ENCODE measurements around the gene CHN2. TPM values are rescaled to one million over a fixed set of nuclear protein-coding genes. Genes with fewer than 3 reads are reported as not detected.

Gene CHN2
- total RNA-seq, 1 experiment from 2014 or later, result 5.1 TPM

DNA sequence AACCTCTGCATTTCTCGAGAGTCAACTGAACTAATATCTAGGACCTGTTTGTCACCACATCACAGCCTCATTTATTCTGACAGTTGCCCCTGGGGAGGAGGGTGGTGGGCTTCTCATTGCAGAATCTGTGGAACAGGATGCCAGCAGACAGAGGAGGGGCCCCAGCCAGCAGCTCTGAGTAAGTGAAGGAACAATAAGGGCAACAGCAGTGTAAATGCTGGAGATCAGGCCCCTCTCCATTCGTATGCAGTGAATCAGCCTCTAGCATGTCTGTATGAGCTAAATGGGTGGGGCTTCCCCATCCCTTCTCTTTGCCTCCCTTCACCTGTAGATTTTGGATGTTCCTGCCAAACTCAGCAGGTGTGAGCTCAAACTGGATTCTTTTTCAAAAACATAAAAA, 40.5 kb upstream of the CHN2 start:
- BruUV-seq (replicated peaks), result no TSS peak
- no peak for DNase-seq (ENCODE audit: unreplicated experiment)
- intact Hi-C loops (cut with micrococcal nuclease), result no loop called here
- TF ChIP-seq, protein P1, sequence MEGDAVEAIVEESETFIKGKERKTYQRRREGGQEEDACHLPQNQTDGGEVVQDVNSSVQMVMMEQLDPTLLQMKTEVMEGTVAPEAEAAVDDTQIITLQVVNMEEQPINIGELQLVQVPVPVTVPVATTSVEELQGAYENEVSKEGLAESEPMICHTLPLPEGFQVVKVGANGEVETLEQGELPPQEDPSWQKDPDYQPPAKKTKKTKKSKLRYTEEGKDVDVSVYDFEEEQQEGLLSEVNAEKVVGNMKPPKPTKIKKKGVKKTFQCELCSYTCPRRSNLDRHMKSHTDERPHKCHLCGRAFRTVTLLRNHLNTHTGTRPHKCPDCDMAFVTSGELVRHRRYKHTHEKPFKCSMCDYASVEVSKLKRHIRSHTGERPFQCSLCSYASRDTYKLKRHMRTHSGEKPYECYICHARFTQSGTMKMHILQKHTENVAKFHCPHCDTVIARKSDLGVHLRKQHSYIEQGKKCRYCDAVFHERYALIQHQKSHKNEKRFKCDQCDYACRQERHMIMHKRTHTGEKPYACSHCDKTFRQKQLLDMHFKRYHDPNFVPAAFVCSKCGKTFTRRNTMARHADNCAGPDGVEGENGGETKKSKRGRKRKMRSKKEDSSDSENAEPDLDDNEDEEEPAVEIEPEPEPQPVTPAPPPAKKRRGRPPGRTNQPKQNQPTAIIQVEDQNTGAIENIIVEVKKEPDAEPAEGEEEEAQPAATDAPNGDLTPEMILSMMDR (IDR thresholded peaks at IDR 0.05; ENCODE audit: unreplicated experiment), result no peak
- ChIA-PET CTCF (interaction anchor here (0.6 kb wide), 2 partner anchors 123 to 1088 kb away, joined by 3 read pairs; no protein-coding TSS in a partner anchor), POLR2A (interaction anchor here (0.6 to 1.8 kb wide), 2 partner anchors 13 to 23 kb away, joined by 4 to 5 read pairs; no protein-coding TSS in a partner anchor)
- Mint-ChIP-seq H3K27me3 (ENCODE audit: insufficient read depth, unreplicated experiment) (no peaks in the 10 kb centered on the region), H3K27ac (ENCODE audit: low read depth, unreplicated experiment) (no peak overlapping the region), H3K4me3 (ENCODE audit: unreplicated experiment) (no peak overlapping the region), H3K4me1 (ENCODE audit: insufficient read depth, unreplicated experiment) (no peaks in the 10 kb centered on the region), H3K9me3 (ENCODE audit: unreplicated experiment) (no peaks in the 10 kb centered on the region), H3K36me3 (ENCODE audit: insufficient read depth, unreplicated experiment) (peaks cover 5% of the 10 kb centered on the region)

DNA sequence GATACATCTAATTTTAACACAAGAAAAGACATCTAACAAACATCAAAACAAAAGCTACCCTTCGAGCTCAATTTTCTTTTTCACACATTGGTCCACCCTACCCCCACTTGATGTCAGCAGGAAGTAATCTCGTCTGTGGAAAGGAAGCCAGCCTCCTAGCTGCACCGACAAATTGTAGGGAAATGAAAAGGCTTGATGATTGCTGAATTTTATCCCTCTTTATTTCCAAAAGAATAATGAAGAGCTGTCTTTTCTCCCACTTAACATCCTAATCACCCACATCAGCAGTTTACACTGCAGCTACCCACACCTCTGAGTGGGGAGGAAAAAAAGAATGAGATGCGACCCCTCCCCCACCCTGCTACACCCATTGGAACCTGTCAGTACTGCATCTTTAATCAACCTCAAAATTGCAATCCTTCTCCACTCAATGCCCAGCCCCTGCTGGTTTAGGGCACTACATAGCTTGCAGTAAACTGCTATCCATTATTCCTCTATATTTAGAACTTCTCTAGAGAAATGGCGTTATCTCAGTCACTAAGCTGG, 37.6 kb upstream of the CHN2 start:
- H3K36me3 Mint-ChIP-seq (ENCODE audit: insufficient read depth, unreplicated experiment), result peaks cover 5% of the 10 kb centered on the region
- intact Hi-C loops (cut with micrococcal nuclease), result no loop called here
- no peaks in the 10 kb centered on the region for H3K4me1 Mint-ChIP-seq (ENCODE audit: insufficient read depth, unreplicated experiment)
- no peaks in the 10 kb centered on the region for H3K27me3 Mint-ChIP-seq (ENCODE audit: insufficient read depth, unreplicated experiment)
- no peak for DNase-seq (ENCODE audit: unreplicated experiment)
- no peak overlapping the region for H3K4me3 Mint-ChIP-seq (ENCODE audit: unreplicated experiment)
- TF ChIP-seq, protein P1 (IDR thresholded peaks at IDR 0.05; ENCODE audit: unreplicated experiment), result no peak
- ChIA-PET CTCF (interaction anchor here (0.6 to 2.6 kb wide), 5 partner anchors 11 to 230 kb away, joined by 3 to 11 read pairs (median 3); partner anchors contain the start of gene CPVL), POLR2A (interaction anchor here (0.5 to 0.8 kb wide), 3 partner anchors 9 to 39 kb away, joined by 3 to 4 read pairs (median 3); no protein-coding TSS in a partner anchor)
- BruUV-seq (replicated peaks), result no TSS peak
- H3K9me3 Mint-ChIP-seq (ENCODE audit: unreplicated experiment), result no peaks in the 10 kb centered on the region
- H3K27ac Mint-ChIP-seq (ENCODE audit: low read depth, unreplicated experiment), result no peak overlapping the region

DNA sequence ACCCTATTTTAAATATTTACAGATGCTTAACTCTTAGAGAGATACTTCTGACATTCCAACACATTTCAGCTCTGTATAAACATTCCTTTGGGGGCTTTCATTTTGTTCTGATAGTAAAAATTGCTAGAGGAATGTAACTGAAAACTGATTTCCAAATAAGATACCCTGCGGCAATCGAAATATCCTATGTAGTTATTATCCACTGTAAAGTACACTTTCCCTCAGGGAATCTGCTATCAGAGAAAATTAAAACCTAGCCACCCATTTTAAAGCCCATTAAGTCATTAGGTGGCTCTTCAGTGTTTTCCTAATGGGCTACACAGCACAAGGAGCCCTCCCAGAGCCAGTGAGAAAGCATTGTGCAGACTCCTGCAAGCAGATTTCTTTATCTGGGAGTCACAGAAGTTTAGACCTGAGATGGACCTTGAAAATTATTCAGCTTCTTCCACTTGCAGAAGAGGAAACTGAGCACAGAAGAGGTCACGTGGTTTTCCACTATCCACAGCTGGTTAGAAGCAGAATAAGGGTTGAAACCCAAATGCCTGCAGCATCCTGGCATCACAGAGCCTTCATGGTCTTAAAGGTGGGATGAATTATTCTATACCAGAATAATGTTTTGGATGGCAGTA, 35.7 kb upstream of the CHN2 start:
- ChIA-PET POLR2A (no interaction called here), CTCF (interaction anchor here (2.6 kb wide), 1 partner anchor 30 kb away, joined by 11 read pairs; no protein-coding TSS in a partner anchor)
- Mint-ChIP-seq H3K27me3 (ENCODE audit: insufficient read depth, unreplicated experiment) (no peaks in the 10 kb centered on the region), H3K27ac (ENCODE audit: low read depth, unreplicated experiment) (no peak overlapping the region), H3K4me1 (ENCODE audit: insufficient read depth, unreplicated experiment) (no peaks in the 10 kb centered on the region), H3K36me3 (ENCODE audit: insufficient read depth, unreplicated experiment) (no peaks in the 10 kb centered on the region), H3K9me3 (ENCODE audit: unreplicated experiment) (no peaks in the 10 kb centered on the region), H3K4me3 (ENCODE audit: unreplicated experiment) (no peak overlapping the region)
- TF ChIP-seq, protein P1 (IDR thresholded peaks at IDR 0.05; ENCODE audit: unreplicated experiment), result no peak
- intact Hi-C loops (cut with micrococcal nuclease), result no loop called here
- DNase-seq (ENCODE audit: unreplicated experiment), result no peak
- BruUV-seq (replicated peaks), result no TSS peak

DNA sequence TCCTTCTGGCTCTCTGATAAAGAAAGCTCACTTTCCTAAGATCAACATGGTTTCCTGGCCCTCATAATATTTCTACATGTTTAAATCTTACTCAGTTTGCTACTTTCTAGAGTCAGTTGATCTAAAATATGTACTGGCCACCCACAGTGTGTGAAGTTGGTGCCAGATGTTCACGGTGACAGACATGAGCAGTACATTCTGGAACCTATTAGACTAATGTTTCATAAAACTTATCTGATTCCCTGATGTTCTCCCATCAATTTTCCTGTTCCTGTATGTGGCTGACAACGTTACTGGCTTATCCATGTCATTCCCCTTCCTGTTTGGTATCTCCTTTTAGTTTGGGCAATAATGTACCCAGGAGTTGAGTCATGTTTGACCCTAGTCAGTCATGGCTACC, 34.5 kb upstream of the CHN2 start:
- ChIA-PET CTCF (interaction anchor here (0.6 kb wide), 1 partner anchor 33 kb away, joined by 3 read pairs; no protein-coding TSS in a partner anchor), POLR2A (no interaction called here)
- H3K9me3 Mint-ChIP-seq (ENCODE audit: unreplicated experiment), result no peaks in the 10 kb centered on the region
- intact Hi-C loops (cut with micrococcal nuclease), result no loop called here
- H3K4me1 Mint-ChIP-seq (ENCODE audit: insufficient read depth, unreplicated experiment), result no peaks in the 10 kb centered on the region
- H3K27me3 Mint-ChIP-seq (ENCODE audit: insufficient read depth, unreplicated experiment), result no peaks in the 10 kb centered on the region
- no peak overlapping the region for H3K4me3 Mint-ChIP-seq (ENCODE audit: unreplicated experiment)
- no peak overlapping the region for H3K27ac Mint-ChIP-seq (ENCODE audit: low read depth, unreplicated experiment)
- no TSS peak for BruUV-seq (replicated peaks)
- DNase-seq (ENCODE audit: unreplicated experiment), result no peak
- H3K36me3 Mint-ChIP-seq (ENCODE audit: insufficient read depth, unreplicated experiment), result no peaks in the 10 kb centered on the region
- TF ChIP-seq, protein P1 (IDR thresholded peaks at IDR 0.05; ENCODE audit: unreplicated experiment), result no peak
